GM23338 (cell line): ENCODE results near the gene NPHP4. TPM values are rescaled to one million over a fixed set of nuclear protein-coding genes. Genes with fewer than 3 reads are reported as not detected.

Experiments
- ATAC-seq: fragments of 200-7000 bp; cut with Tn5 transposase; 3 replicates; pipeline ENCODE4 v1.9.1; 2020
- DNase-seq: peaks from one replicate; pipeline ENCODE4 v3.0.0-alpha.2; 2015; ENCODE audit warnings: low spot score
- H2AFZ ChIP-seq: fragments of 200-600 bp; sonication (generic); 2 replicates; pipeline ENCODE4 v1.8.0; 2016; ENCODE audit warnings: antibody characterized with exemption, mild to moderate bottlenecking, moderate library complexity
- H3F3A ChIP-seq: fragments of 200-600 bp; sonication (generic); replicated peaks from 2 replicates; pipeline ENCODE4 v1.8.0; 2017; ENCODE audit warnings: antibody characterized with exemption, mixed run types, low read depth
- H3K27ac ChIP-seq: fragments of 200-600 bp; sonication (generic); 2 replicates; pipeline ENCODE4 v1.6.1; 2016; ENCODE audit warnings: low read depth
- H3K27me3 ChIP-seq: fragments of 200-600 bp; sonication (generic); 2 replicates; pipeline ENCODE4 v1.8.0; 2016; ENCODE audit warnings: mild to moderate bottlenecking, mixed run types, moderate library complexity; ENCODE audit not compliant: insufficient read depth
- H3K36me3 ChIP-seq: fragments of 200-600 bp; sonication (generic); 2 replicates; pipeline ENCODE4 v1.8.0; 2016; ENCODE audit warnings: mild to moderate bottlenecking; ENCODE audit not compliant: insufficient read depth
- H3K4me1 ChIP-seq: fragments of 200-600 bp; sonication (generic); 2 replicates; pipeline ENCODE4 v1.8.0; 2016; ENCODE audit warnings: mild to moderate bottlenecking, moderate library complexity; ENCODE audit not compliant: insufficient read depth
- H3K4me2 ChIP-seq: fragments of 200-600 bp; sonication (generic); 2 replicates; pipeline ENCODE4 v1.7.1; 2017; ENCODE audit warnings: mixed run types
- H3K4me3 ChIP-seq: fragments of 200-600 bp; sonication (generic); 2 replicates; pipeline ENCODE4 v1.6.1; 2016; ENCODE audit warnings: mixed run types
- H3K79me2 ChIP-seq: fragments of 200-600 bp; sonication (generic); replicated peaks from 2 replicates; pipeline ENCODE4 v1.8.0; 2017; ENCODE audit warnings: mild to moderate bottlenecking; ENCODE audit not compliant: insufficient read depth
- H3K9me2 ChIP-seq: fragments of 200-600 bp; sonication (generic); 2 replicates; pipeline ENCODE4 v1.8.0; 2017; ENCODE audit not compliant: insufficient read depth
- H4K20me1 ChIP-seq: fragments of 200-600 bp; sonication (generic); replicated peaks from 2 replicates; pipeline ENCODE4 v1.8.0; 2017; ENCODE audit warnings: mild to moderate bottlenecking; ENCODE audit not compliant: insufficient read depth
- H3K27ac Mint-ChIP-seq: 2 replicates; pipeline ENCODE4 v1.8.0; 2020; ENCODE audit warnings: inconsistent platforms, mild to moderate bottlenecking, moderate library complexity, mixed read lengths
- H3K27me3 Mint-ChIP-seq: 3 replicates; pipeline ENCODE4 v1.8.0; 2022; ENCODE audit warnings: low read depth, mild to moderate bottlenecking, moderate library complexity, mixed read lengths, inconsistent platforms; ENCODE audit not compliant: insufficient read depth, poor library complexity
- H3K36me3 Mint-ChIP-seq: 3 replicates; pipeline ENCODE4 v1.8.0; 2021; ENCODE audit warnings: low read depth, mild to moderate bottlenecking, inconsistent platforms, moderate library complexity, mixed read lengths
- H3K4me1 Mint-ChIP-seq: 3 replicates; pipeline ENCODE4 v1.8.0; 2020; ENCODE audit warnings: mild to moderate bottlenecking, inconsistent platforms, mixed read lengths
- H3K4me3 Mint-ChIP-seq: 3 replicates; pipeline ENCODE4 v1.8.0; 2021; ENCODE audit warnings: moderate library complexity, mild to moderate bottlenecking, inconsistent platforms, mixed read lengths
- H3K9me3 Mint-ChIP-seq: 3 replicates; pipeline ENCODE4 v1.8.0; 2020; ENCODE audit warnings: moderate library complexity, mild to moderate bottlenecking, inconsistent platforms, mixed read lengths
- CREB1 ChIP-seq: fragments of 250-450 bp; sonication (Bioruptor Pico); IDR thresholded peaks from 2 replicates; pipeline ENCODE4 v1.5.0; 2020; ENCODE audit warnings: low read depth, mild to moderate bottlenecking, moderate library complexity
- CTCF ChIP-seq, 2 experiments: fragments of 200-600 bp in 1 of 2; sonication (generic) in 1 of 2; conservative IDR thresholded peaks; 2 replicates each; pipeline versions ENCODE4 v1.5.1 to v1.6.1; 2016 to 2017; ENCODE audit warnings: antibody characterized with exemption in 2 of 2, low read depth in 2 of 2, mild to moderate bottlenecking in 2 of 2, moderate library complexity in 1 of 2
- EZH2 ChIP-seq: fragments of 200-600 bp; sonication (generic); IDR thresholded peaks from one replicate; pipeline ENCODE4 v1.8.0; 2017; ENCODE audit warnings: antibody characterized with exemption, mild to moderate bottlenecking, low read depth; ENCODE audit not compliant: unreplicated experiment
- EZH2phosphoT487 ChIP-seq: fragments of 200-600 bp; sonication (generic); IDR thresholded peaks from one replicate; pipeline ENCODE4 v1.8.1; 2018; ENCODE audit warnings: antibody characterized with exemption; ENCODE audit not compliant: unreplicated experiment
- JUNB ChIP-seq: IDR thresholded peaks from one replicate; pipeline ENCODE4 v1.6.1; 2016; ENCODE audit warnings: antibody characterized with exemption; ENCODE audit not compliant: unreplicated experiment
- NANOG ChIP-seq: IDR thresholded peaks from 2 replicates; pipeline ENCODE4 v1.6.1; 2016; ENCODE audit warnings: antibody characterized with exemption, borderline replicate concordance
- POLR2AphosphoS5 ChIP-seq: IDR thresholded peaks from 2 replicates; pipeline ENCODE4 v1.6.1; 2016; ENCODE audit warnings: antibody characterized with exemption, low read depth
- REST ChIP-seq: IDR thresholded peaks from one replicate; pipeline ENCODE4 v1.6.1; 2018; ENCODE audit warnings: antibody characterized with exemption; ENCODE audit not compliant: unreplicated experiment
- STAT1 ChIP-seq: IDR thresholded peaks from one replicate; pipeline ENCODE4 v1.6.1; 2016; ENCODE audit warnings: antibody characterized with exemption; ENCODE audit not compliant: unreplicated experiment
- ZNF114 ChIP-seq: fragments of 250-450 bp; sonication (Bioruptor Pico); IDR thresholded peaks from 2 replicates; pipeline ENCODE4 v1.5.0; 2020; ENCODE audit warnings: mild to moderate bottlenecking, moderate library complexity
- ZNF331 ChIP-seq: fragments of 250-450 bp; sonication (Bioruptor Pico); IDR thresholded peaks from 2 replicates; pipeline ENCODE4 v1.5.0; 2020; ENCODE audit warnings: low read depth, mild to moderate bottlenecking, moderate library complexity
- ZNF462 ChIP-seq: fragments of 250-450 bp; sonication (Bioruptor Pico); IDR thresholded peaks from 2 replicates; pipeline ENCODE4 v1.5.0; 2020; ENCODE audit warnings: mild to moderate bottlenecking, moderate library complexity
- polyA plus RNA-seq: library from polyadenylated mRNA; unstranded; fragments of >200 nt; fragmentation: Nextera tagmentation; extraction: Ambion mirVana; gene quantifications from 2 replicates; pipeline ENCODE4 v1.2.1, GENCODE V29; 2016
- total RNA-seq: library from RNA; depleted of rRNA; stranded (reverse); fragments of >200 nt; shearing (Covaris generic); gene quantifications from 2 replicates; pipeline ENCODE4 v1.2.3, GENCODE V29; 2014
- TF ChIP-seq, protein P1 (sequence below): IDR thresholded peaks from 2 replicates; pipeline ENCODE4 v1.6.1; 2016; ENCODE audit warnings: antibody characterized with exemption

The NPHP4 gene
- total and polyA plus RNA-seq, 2 experiments from 2014 or later = 2.5 to 12.4 TPM

DNA sequence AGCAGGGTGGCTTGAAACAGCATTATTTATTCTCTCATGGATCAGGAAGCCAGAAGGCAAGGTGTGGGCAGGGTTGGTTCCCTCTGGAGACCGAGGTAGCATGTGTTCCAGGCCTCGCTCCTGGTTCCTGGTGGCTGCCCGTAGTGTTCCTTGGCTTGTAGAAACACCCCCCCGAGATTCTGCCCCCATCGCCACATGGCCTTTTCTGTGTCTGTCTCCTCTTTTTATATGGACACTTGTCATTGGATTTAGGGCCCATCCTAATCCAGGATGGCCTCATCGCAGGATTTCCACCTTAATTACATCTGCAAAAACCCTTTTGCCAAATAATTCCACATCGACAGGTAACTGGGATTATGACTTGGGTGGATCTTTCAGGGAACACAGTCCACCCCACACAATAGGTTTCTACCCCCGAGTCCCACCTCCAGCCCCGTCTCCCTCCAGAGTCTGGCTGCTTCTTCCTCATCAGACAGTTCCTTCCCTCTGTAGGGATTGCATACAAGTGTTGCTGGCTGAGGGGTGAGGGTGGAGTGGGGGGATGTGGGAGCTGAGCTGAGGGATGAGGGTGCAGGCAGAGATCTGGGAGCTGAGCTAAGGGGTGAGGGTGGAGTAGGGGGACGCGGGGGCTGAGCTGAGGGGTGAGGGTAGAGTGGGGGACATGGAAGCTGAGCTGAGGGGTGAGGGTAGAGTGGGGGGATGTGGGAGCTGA lies 12.3 kb upstream of the NPHP4 start:
- H3K4me2 ChIP-seq = no peak overlapping the region
- Mint-ChIP-seq H3K27me3 (peaks cover 18% of the 10 kb centered on the region), H3K4me1 (peaks cover 18% of the 10 kb centered on the region), H3K36me3 (no peaks in the 10 kb centered on the region), H3K27ac (no peak overlapping the region), H3K9me3 (no peaks in the 10 kb centered on the region), H3K4me3 (no peak overlapping the region; the same call in 2 of the 3 replicates)
- no peaks in the 10 kb centered on the region for H3K27me3 ChIP-seq
- no peak overlapping the region for H2AFZ ChIP-seq
- H3K79me2 ChIP-seq = no peaks in the 10 kb centered on the region
- no peaks in the 10 kb centered on the region for H3K4me1 ChIP-seq
- H3K27ac ChIP-seq = no peak overlapping the region
- no peaks in the 10 kb centered on the region for H3F3A ChIP-seq
- H3K36me3 ChIP-seq = no peaks in the 10 kb centered on the region
- H3K9me2 ChIP-seq = no peaks in the 10 kb centered on the region
- no peak overlapping the region for H3K4me3 ChIP-seq
- ATAC-seq (no peak), DNase-seq (no peak)
- H4K20me1 ChIP-seq = no peaks in the 10 kb centered on the region; the same call in 1 of the 2 replicates
- no peak for TF ChIP-seq POLR2AphosphoS5
- TF ChIP-seq STAT1 = no peak
- TF ChIP-seq, protein P1, sequence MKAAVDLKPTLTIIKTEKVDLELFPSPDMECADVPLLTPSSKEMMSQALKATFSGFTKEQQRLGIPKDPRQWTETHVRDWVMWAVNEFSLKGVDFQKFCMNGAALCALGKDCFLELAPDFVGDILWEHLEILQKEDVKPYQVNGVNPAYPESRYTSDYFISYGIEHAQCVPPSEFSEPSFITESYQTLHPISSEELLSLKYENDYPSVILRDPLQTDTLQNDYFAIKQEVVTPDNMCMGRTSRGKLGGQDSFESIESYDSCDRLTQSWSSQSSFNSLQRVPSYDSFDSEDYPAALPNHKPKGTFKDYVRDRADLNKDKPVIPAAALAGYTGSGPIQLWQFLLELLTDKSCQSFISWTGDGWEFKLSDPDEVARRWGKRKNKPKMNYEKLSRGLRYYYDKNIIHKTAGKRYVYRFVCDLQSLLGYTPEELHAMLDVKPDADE = no peak
- no peak for TF ChIP-seq ZNF331 (CRISPR knock-in tag)
- TF ChIP-seq ZNF462 (CRISPR knock-in tag) = no peak
- TF ChIP-seq JUNB = no peak
- TF ChIP-seq CTCF (conservative IDR thresholded peaks at IDR 0.05; ENCODE audit: low read depth in 2 of 2) = no peak
- TF ChIP-seq REST = no peak
- no peak for TF ChIP-seq EZH2
- no peak for TF ChIP-seq ZNF114
- no peak for TF ChIP-seq CREB1
- no peak for TF ChIP-seq EZH2phosphoT487
- TF ChIP-seq NANOG = no peak
